Right lobe of liver (tissue), 4 donors: ENCODE data around the gene PARP15.

Experiments
- POLR2A ChIP-seq: fragments of 450-650 bp; IDR thresholded peaks from one replicate; pipeline ENCODE4 v1.6.1; 2017; ENCODE audit warnings: antibody characterized with exemption, mild to moderate bottlenecking
- TF ChIP-seq, protein P1 (sequence below), 4 donors: fragments of 200-600 bp in 3 of 4; fragments of 450-650 bp in 1 of 4; IDR thresholded peaks; one replicate each; pipeline versions ENCODE4 v1.5.1 to v1.8.0; 2016 to 2022; ENCODE audit warnings: antibody characterized with exemption in 4 of 4, mild to moderate bottlenecking in 2 of 4
- donor health status: DM: no; HTN: no; CAD: no.
- donor health status: DM: no; HTN: no; CAD: no.
- donor health status: DM: no; HTN: yes; CAD: no.

- TF ChIP-seq, protein P1, sequence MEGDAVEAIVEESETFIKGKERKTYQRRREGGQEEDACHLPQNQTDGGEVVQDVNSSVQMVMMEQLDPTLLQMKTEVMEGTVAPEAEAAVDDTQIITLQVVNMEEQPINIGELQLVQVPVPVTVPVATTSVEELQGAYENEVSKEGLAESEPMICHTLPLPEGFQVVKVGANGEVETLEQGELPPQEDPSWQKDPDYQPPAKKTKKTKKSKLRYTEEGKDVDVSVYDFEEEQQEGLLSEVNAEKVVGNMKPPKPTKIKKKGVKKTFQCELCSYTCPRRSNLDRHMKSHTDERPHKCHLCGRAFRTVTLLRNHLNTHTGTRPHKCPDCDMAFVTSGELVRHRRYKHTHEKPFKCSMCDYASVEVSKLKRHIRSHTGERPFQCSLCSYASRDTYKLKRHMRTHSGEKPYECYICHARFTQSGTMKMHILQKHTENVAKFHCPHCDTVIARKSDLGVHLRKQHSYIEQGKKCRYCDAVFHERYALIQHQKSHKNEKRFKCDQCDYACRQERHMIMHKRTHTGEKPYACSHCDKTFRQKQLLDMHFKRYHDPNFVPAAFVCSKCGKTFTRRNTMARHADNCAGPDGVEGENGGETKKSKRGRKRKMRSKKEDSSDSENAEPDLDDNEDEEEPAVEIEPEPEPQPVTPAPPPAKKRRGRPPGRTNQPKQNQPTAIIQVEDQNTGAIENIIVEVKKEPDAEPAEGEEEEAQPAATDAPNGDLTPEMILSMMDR (IDR thresholded peaks at IDR 0.05): no peak
- TF ChIP-seq POLR2A: no peak
Observed at GRCh38 chr3:122681284-122681973, 104.0 kb downstream of the PARP15 start.
